Loucy (cell line): Measurements from ENCODE around the gene CPVL.

Source experiments
- H2AFZ ChIP-seq: fragments of 200-600 bp; sonication (generic); 2 replicates; pipeline ENCODE4 v1.6.0; 2016; ENCODE audit warnings: antibody characterized with exemption, mild to moderate bottlenecking, low read length, moderate library complexity
- H3F3A ChIP-seq: fragments of 200-600 bp; 2 replicates; pipeline ENCODE4 v1.6.0; 2016; ENCODE audit warnings: antibody characterized with exemption, low read depth, mild to moderate bottlenecking
- H3K27me3 ChIP-seq: fragments of 200-600 bp; sonication (generic); 2 replicates; pipeline ENCODE4 v1.6.1; 2014; ENCODE audit warnings: low read length, mild to moderate bottlenecking; ENCODE audit not compliant: insufficient read depth, poor library complexity, severe bottlenecking
- H3K36me3 ChIP-seq: fragments of 200-600 bp; sonication (generic); 2 replicates; pipeline ENCODE4 v1.6.1; 2016; ENCODE audit warnings: low read length; ENCODE audit not compliant: insufficient read depth
- H3K4me1 ChIP-seq: fragments of 200-600 bp; sonication (generic); 2 replicates; pipeline ENCODE4 v1.5.1; 2014; ENCODE audit warnings: low read length, mild to moderate bottlenecking; ENCODE audit not compliant: insufficient read depth, poor library complexity, severe bottlenecking
- H3K4me2 ChIP-seq: fragments of 200-600 bp; sonication (generic); 2 replicates; pipeline ENCODE4 v1.6.0; 2014; ENCODE audit warnings: antibody characterized with exemption, low read length, low read depth, mild to moderate bottlenecking; ENCODE audit not compliant: poor library complexity, severe bottlenecking
- H3K4me3 ChIP-seq: fragments of 200-600 bp; sonication (generic); 2 replicates; pipeline ENCODE4 v1.5.1; 2014; ENCODE audit warnings: low read length, mild to moderate bottlenecking, mixed read lengths; ENCODE audit not compliant: poor library complexity, severe bottlenecking
- H3K79me2 ChIP-seq: fragments of 200-600 bp; sonication (generic); 2 replicates; pipeline ENCODE4 v1.6.1; 2014; ENCODE audit warnings: low read length; ENCODE audit not compliant: insufficient read depth
- H3K9ac ChIP-seq: fragments of 200-600 bp; sonication (generic); 2 replicates; pipeline ENCODE4 v1.6.0; 2014; ENCODE audit warnings: mild to moderate bottlenecking, low read depth, low read length, moderate library complexity; ENCODE audit not compliant: poor library complexity, severe bottlenecking
- H3K9me2 ChIP-seq: fragments of 200-600 bp; sonication (generic); replicated peaks from 2 replicates; pipeline ENCODE4 v1.6.1; 2016; ENCODE audit warnings: low read depth, low read length, mixed read lengths
- H3K9me3 ChIP-seq: fragments of 200-600 bp; sonication (generic); 2 replicates; pipeline ENCODE4 v1.6.1; 2014; ENCODE audit warnings: mild to moderate bottlenecking, antibody characterized with exemption, low read length, low read depth; ENCODE audit not compliant: insufficient read depth
- H4K20me1 ChIP-seq: fragments of 200-600 bp; sonication (generic); 2 replicates; pipeline ENCODE4 v1.6.0; 2014; ENCODE audit warnings: antibody characterized with exemption, low read length, mild to moderate bottlenecking; ENCODE audit not compliant: insufficient read depth, poor library complexity, severe bottlenecking
- EZH2phosphoT487 ChIP-seq: fragments of 200-600 bp; IDR thresholded peaks from 2 replicates; pipeline ENCODE4 v1.6.1; 2018; ENCODE audit warnings: antibody characterized with exemption, mild to moderate bottlenecking, moderate library complexity, borderline replicate concordance
- TF ChIP-seq, protein P1 (sequence below): fragments of 200-600 bp; sonication (generic); conservative IDR thresholded peaks from 2 replicates; pipeline ENCODE4 v1.5.1; 2014; ENCODE audit warnings: mild to moderate bottlenecking, antibody characterized with exemption, low read length

Gene CPVL

GRCh38 chr7:29046978-29047377, 99.4 kb downstream of the CPVL start:
- Histone ChIP-seq H3K4me3 (no peak overlapping the region), H3K79me2 (no peaks in the 10 kb centered on the region), H3K4me2 (no peak overlapping the region)

GRCh38 chr7:29045258-29046086, 100.9 kb downstream of the CPVL start:
- Histone ChIP-seq H3K79me2 (no peaks in the 10 kb centered on the region), H3K4me3 (no peak overlapping the region)
- TF ChIP-seq, protein P1, sequence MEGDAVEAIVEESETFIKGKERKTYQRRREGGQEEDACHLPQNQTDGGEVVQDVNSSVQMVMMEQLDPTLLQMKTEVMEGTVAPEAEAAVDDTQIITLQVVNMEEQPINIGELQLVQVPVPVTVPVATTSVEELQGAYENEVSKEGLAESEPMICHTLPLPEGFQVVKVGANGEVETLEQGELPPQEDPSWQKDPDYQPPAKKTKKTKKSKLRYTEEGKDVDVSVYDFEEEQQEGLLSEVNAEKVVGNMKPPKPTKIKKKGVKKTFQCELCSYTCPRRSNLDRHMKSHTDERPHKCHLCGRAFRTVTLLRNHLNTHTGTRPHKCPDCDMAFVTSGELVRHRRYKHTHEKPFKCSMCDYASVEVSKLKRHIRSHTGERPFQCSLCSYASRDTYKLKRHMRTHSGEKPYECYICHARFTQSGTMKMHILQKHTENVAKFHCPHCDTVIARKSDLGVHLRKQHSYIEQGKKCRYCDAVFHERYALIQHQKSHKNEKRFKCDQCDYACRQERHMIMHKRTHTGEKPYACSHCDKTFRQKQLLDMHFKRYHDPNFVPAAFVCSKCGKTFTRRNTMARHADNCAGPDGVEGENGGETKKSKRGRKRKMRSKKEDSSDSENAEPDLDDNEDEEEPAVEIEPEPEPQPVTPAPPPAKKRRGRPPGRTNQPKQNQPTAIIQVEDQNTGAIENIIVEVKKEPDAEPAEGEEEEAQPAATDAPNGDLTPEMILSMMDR, result no peak
- no peak for TF ChIP-seq EZH2phosphoT487

More at GRCh38 chr7:29046978-29047377, 99.4 kb downstream of the CPVL start:
- Histone ChIP-seq H3K36me3 (no peaks in the 10 kb centered on the region), H3K27me3 (no peaks in the 10 kb centered on the region), H2AFZ (no peak overlapping the region), H3K4me1 (no peaks in the 10 kb centered on the region), H3K9ac (no peak overlapping the region), H3K9me3 (no peaks in the 10 kb centered on the region), H3F3A (no peaks in the 10 kb centered on the region), H3K9me2 (no peaks in the 10 kb centered on the region), H4K20me1 (no peaks in the 10 kb centered on the region)
- TF ChIP-seq, protein P1, result no peak
- TF ChIP-seq EZH2phosphoT487, result no peak

GRCh38 chr7:29044554-29044953, 101.8 kb downstream of the CPVL start:
- Histone ChIP-seq H3K4me1 (peaks cover 4% of the 10 kb centered on the region), H4K20me1 (no peaks in the 10 kb centered on the region), H3K27me3 (no peaks in the 10 kb centered on the region), H3K36me3 (no peaks in the 10 kb centered on the region), H3K9me2 (no peaks in the 10 kb centered on the region), H3K4me2 (no peak overlapping the region), H2AFZ (no peak overlapping the region), H3F3A (no peaks in the 10 kb centered on the region), H3K9ac (no peak overlapping the region), H3K4me3 (no peak overlapping the region), H3K9me3 (no peaks in the 10 kb centered on the region), H3K79me2 (no peaks in the 10 kb centered on the region)
- TF ChIP-seq, protein P1, result no peak
- TF ChIP-seq EZH2phosphoT487, result no peak

More at GRCh38 chr7:29045258-29046086, 100.9 kb downstream of the CPVL start:
- Histone ChIP-seq H4K20me1 (no peaks in the 10 kb centered on the region), H3K9me2 (no peaks in the 10 kb centered on the region), H3F3A (no peaks in the 10 kb centered on the region), H3K4me2 (no peak overlapping the region), H3K4me1 (no peaks in the 10 kb centered on the region), H3K9ac (no peak overlapping the region), H3K9me3 (no peaks in the 10 kb centered on the region), H3K27me3 (no peaks in the 10 kb centered on the region), H2AFZ (no peak overlapping the region), H3K36me3 (no peaks in the 10 kb centered on the region)
